ENCODE results near the gene SLC2A10. TPM values are rescaled to one million over a fixed set of nuclear protein-coding genes. Genes with fewer than 3 reads are reported as not detected.

The SLC2A10 gene
- total and polyA plus RNA-seq, 10 of the 15 experiments (the other 5 are each of a cell fraction or from before 2014, with no cell fraction given): not detected

DNA sequence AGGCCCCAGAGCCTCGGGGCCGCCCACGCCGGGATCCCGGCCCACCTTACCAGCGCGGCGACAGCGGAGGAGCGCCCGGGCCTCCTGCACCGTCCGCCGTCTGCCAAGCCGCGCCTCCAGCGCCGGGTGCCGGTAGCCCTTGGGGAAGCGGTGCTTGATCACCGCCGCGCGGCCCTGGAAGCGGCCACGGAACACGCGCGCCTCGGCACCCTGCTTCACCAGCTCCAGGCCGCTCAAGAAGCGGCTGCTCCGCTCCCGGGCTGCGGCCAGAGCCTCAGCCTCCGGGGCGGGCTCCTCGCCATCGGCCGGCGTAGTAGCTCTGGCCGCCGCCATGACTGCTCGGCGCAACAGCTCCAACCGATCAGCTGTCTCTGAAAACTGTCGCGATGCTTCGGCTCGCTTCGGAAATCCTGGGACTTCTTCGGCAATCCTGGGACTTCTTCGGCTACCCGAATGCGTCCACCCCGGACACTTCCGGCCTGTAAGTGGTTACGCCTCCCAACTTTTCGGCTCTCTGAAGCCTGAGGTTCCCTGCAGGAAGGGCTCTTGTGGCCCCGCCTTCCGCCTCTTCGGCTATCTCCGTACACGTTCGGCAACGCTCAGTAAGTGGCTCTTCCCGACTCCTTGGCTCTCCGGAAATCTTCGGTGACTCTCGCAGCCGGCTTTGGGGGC lies 20.2 kb upstream of the SLC2A10 start, which contains the start of gene TP53RK (continued):
- TF ChIP-seq ZNF207 (IDR thresholded peaks at IDR 0.05; ENCODE audit: borderline replicate concordance) (no peak; the same call in 1 of the 2 replicates), SMARCA5 (IDR thresholded peaks at IDR 0.05) (peak; percentile 87), NFXL1 (IDR thresholded peaks at IDR 0.05; ENCODE audit: borderline replicate concordance) (no peak), SREBF1 (IDR thresholded peaks at IDR 0.05; ENCODE audit: low read length) (no peak), FOXK2 (IDR thresholded peaks at IDR 0.05) (peak; percentile 10; the same call in 1 of the 2 replicates), POLR2AphosphoS5 (IDR thresholded peaks at IDR 0.05; ENCODE audit: low read length) (peak; percentile 79), POLR2AphosphoS2 (IDR thresholded peaks at IDR 0.05; ENCODE audit: low read depth, low read length) (no peak), CREM (IDR thresholded peaks at IDR 0.05; ENCODE audit: low read depth) (no peak), ELK1 (IDR thresholded peaks at IDR 0.05; ENCODE audit: low read depth, low read length) (0 out of 2 replicates have a peak, but pooled peaks have one; percentile 30), STAT1 (conservative IDR thresholded peaks at IDR 0.05) (no peak), BRCA1 (IDR thresholded peaks at IDR 0.05; ENCODE audit: low read depth, low read length) (no peak), PML (IDR thresholded peaks at IDR 0.05; ENCODE audit: low read length) (0 out of 2 replicates have a peak, but pooled peaks have one; percentile 54), POU2F2 (IDR thresholded peaks at IDR 0.05; ENCODE audit: borderline replicate concordance, low read depth, low read length) (peak; percentile 32; the same call in 1 of the 3 replicates), CTCF (IDR thresholded peaks at IDR 0.05 in 2 of 3, conservative IDR thresholded peaks at IDR 0.05 in 1 of 3; ENCODE audit: control insufficient read depth in 2 of 3, extremely low read depth in 1 of 3, insufficient read depth in 1 of 3, low read depth in 3 of 3, low read length in 3 of 3) (peak in 1 of 3 experiments; percentile 26; a peak in 1 of 6 replicates), ZNF384 (IDR thresholded peaks at IDR 0.05; ENCODE audit: borderline replicate concordance, low read depth, low read length) (no peak), STAT3 (IDR thresholded peaks at IDR 0.05; ENCODE audit: low read depth, low read length) (no peak), TCF12 (IDR thresholded peaks at IDR 0.05; ENCODE audit: low read depth, low read length) (peak; percentile 70)
- TF ChIP-seq, protein P1, sequence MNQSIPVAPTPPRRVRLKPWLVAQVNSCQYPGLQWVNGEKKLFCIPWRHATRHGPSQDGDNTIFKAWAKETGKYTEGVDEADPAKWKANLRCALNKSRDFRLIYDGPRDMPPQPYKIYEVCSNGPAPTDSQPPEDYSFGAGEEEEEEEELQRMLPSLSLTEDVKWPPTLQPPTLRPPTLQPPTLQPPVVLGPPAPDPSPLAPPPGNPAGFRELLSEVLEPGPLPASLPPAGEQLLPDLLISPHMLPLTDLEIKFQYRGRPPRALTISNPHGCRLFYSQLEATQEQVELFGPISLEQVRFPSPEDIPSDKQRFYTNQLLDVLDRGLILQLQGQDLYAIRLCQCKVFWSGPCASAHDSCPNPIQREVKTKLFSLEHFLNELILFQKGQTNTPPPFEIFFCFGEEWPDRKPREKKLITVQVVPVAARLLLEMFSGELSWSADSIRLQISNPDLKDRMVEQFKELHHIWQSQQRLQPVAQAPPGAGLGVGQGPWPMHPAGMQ (IDR thresholded peaks at IDR 0.05; ENCODE audit: borderline replicate concordance): no peak
- TF ChIP-seq, protein P2, sequence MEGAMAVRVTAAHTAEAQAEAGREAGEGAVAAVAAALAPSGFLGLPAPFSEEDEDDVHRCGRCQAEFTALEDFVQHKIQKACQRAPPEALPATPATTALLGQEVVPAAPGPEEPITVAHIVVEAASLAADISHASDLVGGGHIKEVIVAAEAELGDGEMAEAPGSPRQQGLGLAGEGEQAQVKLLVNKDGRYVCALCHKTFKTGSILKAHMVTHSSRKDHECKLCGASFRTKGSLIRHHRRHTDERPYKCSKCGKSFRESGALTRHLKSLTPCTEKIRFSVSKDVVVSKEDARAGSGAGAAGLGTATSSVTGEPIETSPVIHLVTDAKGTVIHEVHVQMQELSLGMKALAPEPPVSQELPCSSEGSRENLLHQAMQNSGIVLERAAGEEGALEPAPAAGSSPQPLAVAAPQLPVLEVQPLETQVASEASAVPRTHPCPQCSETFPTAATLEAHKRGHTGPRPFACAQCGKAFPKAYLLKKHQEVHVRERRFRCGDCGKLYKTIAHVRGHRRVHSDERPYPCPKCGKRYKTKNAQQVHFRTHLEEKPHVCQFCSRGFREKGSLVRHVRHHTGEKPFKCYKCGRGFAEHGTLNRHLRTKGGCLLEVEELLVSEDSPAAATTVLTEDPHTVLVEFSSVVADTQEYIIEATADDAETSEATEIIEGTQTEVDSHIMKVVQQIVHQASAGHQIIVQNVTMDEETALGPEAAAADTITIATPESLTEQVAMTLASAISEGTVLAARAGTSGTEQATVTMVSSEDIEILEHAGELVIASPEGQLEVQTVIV (IDR thresholded peaks at IDR 0.05; ENCODE audit: borderline replicate concordance, partially characterized antibody): peak; percentile 39
- TF ChIP-seq, protein P3, sequence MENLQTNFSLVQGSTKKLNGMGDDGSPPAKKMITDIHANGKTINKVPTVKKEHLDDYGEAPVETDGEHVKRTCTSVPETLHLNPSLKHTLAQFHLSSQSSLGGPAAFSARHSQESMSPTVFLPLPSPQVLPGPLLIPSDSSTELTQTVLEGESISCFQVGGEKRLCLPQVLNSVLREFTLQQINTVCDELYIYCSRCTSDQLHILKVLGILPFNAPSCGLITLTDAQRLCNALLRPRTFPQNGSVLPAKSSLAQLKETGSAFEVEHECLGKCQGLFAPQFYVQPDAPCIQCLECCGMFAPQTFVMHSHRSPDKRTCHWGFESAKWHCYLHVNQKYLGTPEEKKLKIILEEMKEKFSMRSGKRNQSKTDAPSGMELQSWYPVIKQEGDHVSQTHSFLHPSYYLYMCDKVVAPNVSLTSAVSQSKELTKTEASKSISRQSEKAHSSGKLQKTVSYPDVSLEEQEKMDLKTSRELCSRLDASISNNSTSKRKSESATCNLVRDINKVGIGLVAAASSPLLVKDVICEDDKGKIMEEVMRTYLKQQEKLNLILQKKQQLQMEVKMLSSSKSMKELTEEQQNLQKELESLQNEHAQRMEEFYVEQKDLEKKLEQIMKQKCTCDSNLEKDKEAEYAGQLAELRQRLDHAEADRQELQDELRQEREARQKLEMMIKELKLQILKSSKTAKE (IDR thresholded peaks at IDR 0.05; ENCODE audit: low read depth, poor library complexity, severe bottlenecking): no peak

Data from GM12878 (cell line).